ENCODE results near the gene CRELD2. TPM values are rescaled to one million over a fixed set of nuclear protein-coding genes. Genes with fewer than 3 reads are reported as not detected.
A peak's percentile ranks its signal among the peaks of the same experiment; 100 is the strongest.

CRELD2 gene
- total and polyA plus RNA-seq, 8 donors = 37.2 to 61.9 (median 54.1) TPM

DNA sequence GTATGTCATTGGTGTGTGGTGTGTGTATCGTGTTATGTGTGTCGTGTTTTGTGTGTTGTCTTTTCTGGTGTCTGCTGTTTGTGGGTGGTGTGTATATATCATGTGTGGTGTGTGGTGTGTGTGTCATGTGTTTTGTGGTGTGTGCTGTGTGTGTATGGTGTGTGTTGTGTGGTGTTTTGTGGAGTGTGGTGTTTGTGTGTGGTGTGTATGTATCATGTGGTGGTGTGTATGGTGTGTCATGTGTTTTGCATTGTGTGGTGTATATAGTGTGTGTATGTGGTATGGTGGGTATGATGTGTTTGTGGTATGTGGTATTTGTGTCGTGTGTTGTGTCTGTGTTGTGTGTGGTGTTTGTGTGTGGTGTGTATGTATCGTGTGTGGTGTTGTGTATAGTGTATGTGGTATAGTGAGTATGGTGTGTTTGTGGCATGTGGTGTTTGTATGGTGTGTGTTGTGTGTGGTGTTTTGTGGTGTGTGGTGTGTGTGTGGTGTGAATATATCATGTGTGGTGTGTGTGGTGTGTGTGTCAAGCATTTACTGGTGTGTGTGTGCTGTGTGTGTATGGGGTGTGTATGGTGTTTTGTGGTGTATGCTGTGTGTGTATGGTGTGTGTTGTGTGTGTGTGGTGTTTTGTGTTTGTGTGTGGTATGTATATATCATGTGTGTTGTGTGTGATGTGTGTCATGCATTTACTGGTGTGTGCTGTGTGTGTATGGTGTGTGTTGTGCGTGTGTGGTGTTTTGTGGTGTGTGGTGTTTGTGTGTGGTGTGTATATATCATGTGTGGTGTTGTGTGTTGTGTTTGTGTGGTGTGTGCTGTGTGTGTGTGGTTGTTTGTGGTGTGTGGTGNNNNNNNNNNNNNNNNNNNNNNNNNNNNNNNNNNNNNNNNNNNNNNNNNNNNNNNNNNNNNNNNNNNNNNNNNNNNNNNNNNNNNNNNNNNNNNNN lies 54.9 kb downstream of the CRELD2 start:
- Histone ChIP-seq H3K4me3 (no peak overlapping the region), H3K9me3 (no peaks in the 10 kb centered on the region), H3K4me1 (peaks cover 0 to 11% (median 11%) of the 10 kb centered on the region in 3 donors), H3K27me3 (no peaks in the 10 kb centered on the region), H3K27ac (no peak overlapping the region), H3K36me3 (no peaks in the 10 kb centered on the region)
- 86% methylated on average over 5 of the region's 5 CpGs for WGBS, 2 donors
- no peak for ATAC-seq
- TF ChIP-seq CTCF (IDR thresholded peaks at IDR 0.05) = no peak
- DNase-seq = no peak
- no peak for FAIRE-seq
- intact Hi-C loops (cut with DNase I) = no loop called here

DNA sequence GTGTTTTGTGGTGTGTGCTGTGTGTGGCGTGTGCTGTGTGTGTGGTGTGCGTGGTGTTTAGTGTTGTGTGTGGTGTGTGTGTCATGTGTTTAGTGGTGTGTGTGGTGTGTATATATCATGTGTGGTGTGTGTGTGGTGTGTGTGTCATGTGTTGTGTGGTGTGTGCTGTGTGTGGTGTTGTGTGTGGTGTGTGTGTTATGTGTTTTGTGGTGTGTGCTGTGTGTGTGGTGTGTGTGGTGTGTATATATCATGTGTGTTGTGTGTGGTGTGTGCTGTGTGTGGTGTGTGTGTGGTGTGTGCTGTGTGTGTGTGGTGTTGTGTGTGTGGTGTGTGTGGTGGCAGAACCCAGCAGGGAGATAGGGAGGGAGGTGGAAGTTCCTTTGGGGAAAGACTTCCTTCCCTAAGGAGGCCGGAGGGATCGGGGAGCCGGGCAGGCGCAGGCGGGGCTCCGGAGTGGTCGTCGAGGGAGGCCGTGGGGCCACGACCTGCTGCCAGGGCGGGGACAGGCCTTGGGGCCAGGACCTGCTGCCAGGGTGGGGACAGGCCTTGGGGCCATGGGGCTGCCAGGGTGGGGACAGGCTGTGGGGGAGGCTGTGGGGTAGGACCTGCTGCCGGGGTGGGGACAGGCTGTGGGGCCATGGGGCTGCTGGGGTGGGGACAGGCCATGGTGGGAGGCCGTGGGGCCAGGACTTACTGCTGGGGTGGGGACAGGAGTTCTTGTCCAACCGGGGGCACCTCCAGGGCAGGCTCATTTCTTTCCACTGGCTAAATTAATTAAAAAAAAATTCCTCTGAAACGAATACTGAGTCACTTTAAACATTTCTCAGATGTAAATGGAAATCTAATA lies 57.3 kb downstream of the CRELD2 start:
- no peak for ATAC-seq
- Histone ChIP-seq H3K27me3 (no peaks in the 10 kb centered on the region), H3K36me3 (no peaks in the 10 kb centered on the region), H3K4me1 (peaks cover 0 to 11% (median 4%) of the 10 kb centered on the region in 3 donors), H3K4me3 (no peak overlapping the region), H3K9me3 (no peaks in the 10 kb centered on the region), H3K27ac (no peak overlapping the region)
- no peak for TF ChIP-seq CTCF (IDR thresholded peaks at IDR 0.05)
- intact Hi-C loops (cut with DNase I) = no loop called here
- 60 to 61% methylated on average over 17 of the region's 17 CpGs for WGBS, 2 donors
- FAIRE-seq = no peak
- DNase-seq = peak in 4 of 6 donors; percentile 14 to 77 (median 49)

DNA sequence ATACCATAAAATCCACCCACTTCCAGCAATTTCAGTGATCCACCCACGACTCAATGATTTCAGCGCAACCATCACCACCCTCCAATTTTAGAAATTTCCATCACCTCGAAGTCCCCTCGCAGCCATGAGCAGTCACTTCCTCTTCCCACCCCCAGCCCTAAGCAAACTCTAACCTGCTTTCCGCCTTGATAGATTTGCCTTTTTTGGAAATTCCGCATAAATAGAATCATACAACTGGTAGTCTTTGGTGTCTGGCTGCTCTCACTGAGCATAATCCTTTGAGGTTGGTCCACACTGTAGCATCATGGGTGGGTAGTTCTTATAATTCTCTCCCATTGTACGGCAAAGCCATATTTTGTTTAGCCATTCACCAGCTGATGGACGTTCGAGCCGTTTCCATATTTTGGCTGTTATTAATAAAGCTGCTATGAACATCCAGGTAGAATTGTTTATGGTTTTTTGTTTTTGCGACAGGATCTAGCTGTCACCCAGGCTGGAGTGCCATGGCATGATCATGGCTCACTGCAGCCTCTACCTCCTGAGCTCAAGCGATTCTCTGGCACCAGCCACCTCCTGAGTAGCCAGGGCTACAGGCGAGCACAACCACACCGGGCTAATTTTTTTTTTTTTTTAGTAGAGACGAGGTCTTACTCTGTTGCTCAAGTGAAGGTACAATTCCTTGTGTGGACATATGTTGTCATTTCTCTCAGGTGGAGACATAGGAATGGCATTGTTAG lies 58.2 kb downstream of the CRELD2 start:
- no peak for FAIRE-seq
- TF ChIP-seq CTCF (IDR thresholded peaks at IDR 0.05) = no peak
- no peak for DNase-seq
- no peak for ATAC-seq
- intact Hi-C loops (cut with DNase I) = no loop called here
- Histone ChIP-seq H3K4me3 (no peak overlapping the region), H3K4me1 (peaks cover 0 to 4% (median 0%) of the 10 kb centered on the region in 3 donors), H3K27ac (no peak overlapping the region), H3K9me3 (no peaks in the 10 kb centered on the region), H3K36me3 (no peaks in the 10 kb centered on the region), H3K27me3 (no peaks in the 10 kb centered on the region)
- WGBS, 2 donors = 76 to 77% methylated on average over 15 of the region's 15 CpGs

Small RNA genes within 50 kb of the gene (microRNA-seq; reads per million reads assigned to microRNA genes)
- 0 to 0.29 reads per million in 2 donors for gene MIR6821

Other genes with a start within 250 kb of the CRELD2 start
- 10 to 100 TPM; 14.0 to 23.6 (median 15.8) TPM for gene BRD1, start 90.8 kb upstream of the CRELD2 start, total RNA-seq
- gene BRD1, start 90.8 kb upstream of the CRELD2 start, polyA plus RNA-seq = 10 to 100 TPM; 19.7 to 26.3 TPM
- gene ZBED4, start 64.8 kb upstream of the CRELD2 start, total RNA-seq = 1 to 10 TPM; 3.7 to 7.2 (median 5.5) TPM
- 1 to 10 TPM; 2.4 to 3.2 TPM for gene ZBED4, start 64.8 kb upstream of the CRELD2 start, polyA plus RNA-seq
- gene ALG12, start 196 bp upstream of the CRELD2 start, total RNA-seq = 10 to 100 TPM in 4 of 6 donors, 1 to 10 TPM in 2; 7.4 to 13.1 (median 12.1) TPM
- gene ALG12, start 196 bp upstream of the CRELD2 start, polyA plus RNA-seq = 1 to 10 TPM; 7.1 to 8.6 TPM
- 10 to 100 TPM; 25.8 to 90.1 (median 33.1) TPM for gene PIM3, start 42.1 kb downstream of the CRELD2 start, total RNA-seq
- gene PIM3, start 42.1 kb downstream of the CRELD2 start, polyA plus RNA-seq = 10 to 100 TPM; 55.3 to 82.7 TPM
- gene IL17REL, start 94.1 kb downstream of the CRELD2 start, total RNA-seq = not detected
- not detected for gene IL17REL, start 94.1 kb downstream of the CRELD2 start, polyA plus RNA-seq
- not detected for gene TTLL8, start 139.7 kb downstream of the CRELD2 start, total RNA-seq
- not detected for gene TTLL8, start 139.7 kb downstream of the CRELD2 start, polyA plus RNA-seq
- gene MLC1, start 166.8 kb downstream of the CRELD2 start, total RNA-seq = under 1 TPM in 2 of 6 donors, not detected in 4; 0.04 to 0.05 TPM
- gene MLC1, start 166.8 kb downstream of the CRELD2 start, polyA plus RNA-seq = under 1 TPM; 0.04 to 0.16 TPM
- 1 to 10 TPM in 1 of 6 donors, under 1 TPM in 4, not detected in 1; 0.09 to 1.9 (median 0.26) TPM for gene MOV10L1, start 171.4 kb downstream of the CRELD2 start, total RNA-seq
- gene MOV10L1, start 171.4 kb downstream of the CRELD2 start, polyA plus RNA-seq = under 1 TPM; 0.23 to 0.80 TPM

Measured in pancreas (tissue), 10 donors.